ENCODE data around the gene AGAP3.
A peak's percentile ranks its signal among the peaks of the same experiment; 100 is the strongest.

AGAP3 gene

GRCh38 chr7:151074817-151075661 lies 11.2 kb upstream of the AGAP3 start:
- DNase-seq = no peak

- DNase-seq = no peak
Observed at GRCh38 chr7:151075662-151075971, 10.7 kb upstream of the AGAP3 start.

GRCh38 chr7:151075978-151076426 lies 10.3 kb upstream of the AGAP3 start:
- DNase-seq = no peak

DNA sequence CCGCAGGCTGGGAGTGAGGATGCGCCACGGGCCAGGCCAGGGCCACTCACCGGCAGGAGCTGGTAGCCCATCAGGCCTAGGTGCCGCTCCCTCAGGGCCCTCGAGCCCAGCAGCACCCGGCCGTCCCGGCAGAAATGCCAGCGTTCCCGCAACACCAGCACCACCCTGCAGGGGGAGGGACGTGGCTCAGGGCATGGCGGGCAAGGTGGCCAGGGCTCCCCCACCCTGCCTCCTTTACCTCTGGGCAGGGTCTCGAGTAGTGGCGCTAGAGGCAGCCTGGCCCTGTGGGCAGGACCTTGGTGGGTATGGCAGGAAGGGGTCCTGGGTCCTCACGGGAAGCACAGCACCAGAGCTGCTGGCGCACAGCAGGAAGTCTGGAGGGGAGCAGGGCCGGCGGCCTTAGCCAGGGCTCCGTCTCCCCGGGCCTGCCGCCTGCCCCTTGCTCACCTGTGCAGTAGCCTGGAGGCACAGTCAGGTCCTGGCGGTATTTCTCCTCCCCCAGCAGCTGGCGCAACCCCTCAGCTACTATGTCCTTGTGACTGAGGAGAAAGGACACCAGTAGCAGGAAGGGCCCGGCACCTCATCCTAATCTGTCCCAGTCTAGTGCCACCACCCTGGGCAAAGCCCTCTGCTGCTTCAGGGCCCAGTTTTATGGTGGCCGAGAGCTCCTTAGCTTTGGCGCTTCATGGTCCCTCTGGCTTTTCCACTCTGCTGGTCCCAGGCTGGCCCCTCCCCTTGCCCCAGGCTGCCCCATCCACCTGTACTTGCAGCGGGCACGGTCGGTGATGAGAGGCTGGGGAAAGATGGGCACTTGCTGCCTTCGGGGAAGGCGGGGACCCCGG lies 9.2 kb upstream of the AGAP3 start:
- DNase-seq = no peak

- no peak for DNase-seq
Observed at GRCh38 chr7:151077705-151078232, 8.5 kb upstream of the AGAP3 start.

DNA sequence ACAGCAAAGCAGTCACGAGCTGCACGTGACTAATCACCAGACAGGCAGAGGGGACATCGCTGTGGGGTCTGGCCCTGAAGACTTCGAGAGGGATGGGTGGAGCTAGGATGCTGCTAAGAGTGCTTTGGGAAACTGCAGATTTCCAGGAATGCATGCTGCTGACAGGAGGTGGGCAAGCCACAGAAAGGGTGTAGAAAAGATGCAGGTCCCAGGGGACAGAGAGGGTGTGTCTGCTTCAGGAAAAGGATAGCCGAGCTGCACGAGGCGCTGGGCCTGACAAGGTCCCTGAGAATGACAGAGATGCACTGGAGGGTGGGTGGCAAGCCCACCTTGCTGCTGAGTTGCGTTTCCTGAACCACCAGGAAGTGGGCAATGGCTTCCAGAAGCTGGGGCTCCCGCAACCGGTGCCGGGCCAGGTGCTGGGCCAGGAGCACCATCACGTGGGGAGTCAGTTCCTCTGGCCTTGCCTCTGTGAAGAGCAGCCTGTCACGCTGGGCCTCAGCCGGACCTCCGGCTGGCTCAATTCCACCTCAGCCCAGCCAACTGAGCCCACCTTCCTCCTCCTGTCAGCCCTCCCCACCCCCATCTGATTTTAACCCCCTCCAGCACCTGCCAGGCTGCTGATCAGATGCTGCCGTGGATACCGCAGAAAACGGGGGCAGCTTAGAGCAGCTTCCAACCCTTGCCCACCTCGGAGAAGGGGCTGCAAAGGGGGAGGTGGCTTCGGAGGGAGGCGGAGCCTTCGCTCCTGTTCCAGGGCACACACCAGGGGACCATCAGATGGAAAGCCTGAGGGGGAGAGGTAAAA lies 7.8 kb upstream of the AGAP3 start:
- no peak for DNase-seq

DNA sequence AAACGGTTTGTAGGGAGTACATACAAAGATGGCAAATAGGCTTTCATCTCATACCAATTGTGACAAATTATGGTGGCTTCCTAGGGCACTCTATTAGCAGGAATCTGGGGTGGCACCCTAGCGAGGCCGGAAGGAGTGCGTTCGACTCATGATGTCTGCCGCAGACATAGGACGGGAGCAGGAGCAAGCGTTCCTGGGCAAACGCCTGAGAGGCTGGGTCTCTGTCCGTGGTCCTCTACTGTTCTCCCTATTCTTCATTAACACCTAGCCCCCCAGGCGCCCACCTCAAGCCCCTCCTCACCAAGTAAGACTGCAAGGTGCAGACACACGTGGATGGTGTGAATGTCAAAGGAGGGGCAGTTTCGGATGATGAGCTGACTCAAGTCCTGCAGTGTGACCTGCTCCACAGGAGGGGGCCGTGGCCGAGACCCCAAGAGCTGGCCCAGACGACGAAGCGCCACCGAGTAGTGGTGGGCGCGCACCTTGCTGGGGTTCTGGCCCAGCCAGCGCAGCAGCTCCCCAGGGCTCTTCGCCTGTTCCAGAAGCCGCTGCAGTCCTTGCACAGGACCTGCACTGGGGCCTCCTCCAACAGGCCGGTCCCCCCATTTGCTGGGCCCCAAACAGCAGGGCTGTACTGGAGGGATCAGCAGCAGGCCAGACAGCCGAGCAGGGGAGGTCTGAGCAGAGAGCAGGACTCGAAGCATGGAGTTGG lies 6.9 kb upstream of the AGAP3 start:
- DNase-seq = no peak

DNA sequence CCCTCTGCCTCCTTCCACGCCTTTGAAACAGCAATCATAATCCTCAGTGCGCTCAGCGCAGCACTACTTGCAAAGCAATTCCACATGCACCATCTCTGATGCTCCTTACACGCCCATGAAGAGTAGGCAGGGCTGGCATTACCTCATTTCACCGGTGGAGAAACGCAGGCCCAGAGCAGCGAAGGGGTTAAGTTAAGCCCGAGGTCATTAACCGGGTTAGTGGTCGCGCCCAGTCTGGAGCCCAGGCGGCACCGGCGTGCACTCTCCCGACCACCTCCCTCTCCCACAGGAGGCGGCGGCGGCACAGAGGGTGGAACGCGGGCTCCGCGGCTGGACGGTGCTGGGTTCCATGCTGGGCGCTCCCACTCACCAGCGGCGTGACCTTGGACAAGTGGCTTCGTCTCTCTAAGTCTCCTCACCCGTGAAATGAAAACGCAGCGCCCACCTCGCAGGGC lies 6.2 kb upstream of the AGAP3 start:
- no peak for DNase-seq

DNA sequence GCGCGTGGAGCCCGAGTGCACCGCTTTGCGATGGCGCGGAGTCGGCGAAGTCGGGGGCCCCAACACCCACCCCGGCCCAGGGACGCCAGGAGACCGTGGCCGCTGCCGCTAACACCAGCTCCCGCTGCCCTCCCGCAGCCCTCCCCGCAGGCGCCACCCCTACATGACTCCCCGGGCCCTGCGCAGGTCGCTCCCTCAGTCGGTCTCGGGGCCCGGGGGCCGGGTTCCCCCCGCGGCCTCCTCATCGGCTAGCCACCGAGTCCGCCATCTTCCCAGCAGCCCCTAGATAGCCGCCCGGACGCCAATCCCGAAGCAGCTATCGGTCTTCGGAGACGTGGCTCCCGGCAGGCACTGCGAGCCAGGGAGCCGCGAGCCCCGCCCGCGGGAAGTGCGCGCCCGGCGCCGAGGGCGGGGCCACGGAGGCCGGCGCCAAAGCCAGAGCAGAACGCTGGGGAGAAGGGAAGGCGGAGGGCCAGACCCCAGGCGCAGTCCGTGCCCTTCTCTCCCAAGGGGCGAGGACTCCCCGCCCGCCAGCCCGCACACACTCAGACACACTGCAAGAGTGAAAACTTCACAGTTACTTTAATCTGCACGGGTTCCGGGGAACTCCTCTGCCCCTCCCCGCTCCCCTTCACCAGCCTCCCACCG lies 5.6 kb upstream of the AGAP3 start, which contains the start of gene FASTK:
Gene FASTK (minus strand): TSS at position 288 of the 648 bp plus-strand sequence. CDS start 43 bp downstream, at position 245.
- DNase-seq = peak; percentile 13

GRCh38 chr7:151081170-151082101 lies 4.8 kb upstream of the AGAP3 start:
- DNase-seq = no peak

DNA sequence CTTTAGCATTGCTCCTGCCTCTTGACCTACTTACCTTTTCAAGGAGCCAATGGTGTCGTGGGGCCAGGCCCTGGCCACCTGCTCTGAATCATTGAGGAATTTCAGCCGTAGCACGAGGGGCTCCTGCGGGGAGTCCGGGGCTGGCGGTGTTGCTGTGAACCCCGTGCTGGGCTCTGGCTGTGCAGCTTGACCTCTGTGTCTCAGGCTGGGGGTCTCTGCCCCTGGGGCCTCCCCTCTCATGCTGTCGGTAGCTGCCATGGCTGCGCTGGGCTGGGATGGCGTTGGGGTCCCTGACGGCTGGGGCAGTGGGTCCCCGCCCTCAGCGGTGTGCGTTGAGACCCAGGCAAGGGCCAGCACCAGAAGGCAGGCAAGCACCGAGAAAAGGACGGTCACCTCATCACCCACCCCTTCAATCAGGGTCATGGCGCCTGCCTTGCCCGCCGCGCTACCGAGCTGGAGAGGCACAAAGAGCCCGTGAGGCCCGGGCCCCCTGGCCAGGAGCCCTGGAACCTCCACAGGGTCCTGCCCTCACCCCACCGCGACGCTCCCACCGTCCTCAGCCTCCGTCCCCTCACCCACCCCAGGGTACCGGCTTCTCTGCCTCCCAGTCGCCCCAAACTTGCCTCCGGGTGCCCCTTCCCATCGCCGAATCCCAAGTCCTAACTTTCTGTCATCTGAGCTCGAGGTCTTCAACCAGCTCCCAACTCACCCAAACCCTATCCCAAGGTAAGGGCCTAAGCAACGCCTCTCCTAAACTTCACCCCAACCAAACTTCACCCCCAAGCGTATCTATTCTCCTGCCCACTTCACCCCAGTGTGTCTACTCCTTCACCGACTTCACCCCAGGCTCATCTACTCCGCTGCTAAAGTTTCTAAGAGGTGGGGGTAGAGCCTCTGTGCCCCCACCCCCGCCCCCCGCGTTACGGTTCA lies 3.9 kb upstream of the AGAP3 start:
- no peak for DNase-seq

GRCh38 chr7:151083071-151083823 lies 3.0 kb upstream of the AGAP3 start, which contains the start of gene TMUB1:
Gene TMUB1, minus strand, starts transcription at chr7:151083493. Its CDS starts 930 bp downstream, at chr7:151082563.
- DNase-seq = no peak

- DNase-seq = no peak
Observed at GRCh38 chr7:151083824-151084160, 2.5 kb upstream of the AGAP3 start.

DNA sequence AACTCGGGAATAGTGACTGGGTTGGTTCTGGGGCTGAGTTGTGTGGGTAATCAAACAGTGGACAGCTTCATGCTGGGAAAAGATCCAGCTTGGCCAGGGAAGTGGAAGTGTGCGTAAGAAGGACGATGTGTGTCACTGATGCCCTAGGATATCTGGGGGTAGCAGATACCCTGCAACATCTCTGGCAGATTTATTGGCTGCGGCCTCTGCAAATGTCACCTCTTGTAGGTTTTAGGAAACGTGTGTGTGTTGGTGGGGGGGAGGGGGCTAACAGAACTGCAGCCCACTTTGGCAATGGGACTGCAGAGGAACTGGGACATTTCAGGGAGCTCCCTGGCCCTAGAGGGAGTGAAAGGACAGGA lies 965 bp upstream of the AGAP3 start:
- no peak for DNase-seq

DNA sequence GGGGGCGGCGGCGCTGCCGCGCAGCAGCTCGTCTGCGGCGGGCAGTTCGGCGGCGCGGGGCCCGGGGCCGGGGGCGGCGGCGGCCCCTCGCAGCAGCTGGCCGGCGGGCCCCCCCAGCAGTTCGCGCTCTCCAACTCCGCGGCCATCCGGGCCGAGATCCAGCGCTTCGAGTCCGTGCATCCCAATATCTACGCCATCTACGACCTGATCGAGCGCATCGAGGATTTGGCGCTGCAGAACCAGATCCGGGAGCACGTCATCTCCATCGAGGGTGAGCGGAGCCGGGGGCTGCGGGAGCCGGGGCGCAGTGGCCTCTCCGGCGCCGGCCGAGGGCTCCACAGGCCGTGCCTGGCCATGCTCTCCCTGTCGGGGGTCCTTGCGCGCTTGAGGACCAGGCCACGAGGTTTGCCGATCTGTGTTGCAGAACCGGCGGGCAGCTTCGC lies 548 bp downstream of the AGAP3 start:
- no peak for DNase-seq

DNA sequence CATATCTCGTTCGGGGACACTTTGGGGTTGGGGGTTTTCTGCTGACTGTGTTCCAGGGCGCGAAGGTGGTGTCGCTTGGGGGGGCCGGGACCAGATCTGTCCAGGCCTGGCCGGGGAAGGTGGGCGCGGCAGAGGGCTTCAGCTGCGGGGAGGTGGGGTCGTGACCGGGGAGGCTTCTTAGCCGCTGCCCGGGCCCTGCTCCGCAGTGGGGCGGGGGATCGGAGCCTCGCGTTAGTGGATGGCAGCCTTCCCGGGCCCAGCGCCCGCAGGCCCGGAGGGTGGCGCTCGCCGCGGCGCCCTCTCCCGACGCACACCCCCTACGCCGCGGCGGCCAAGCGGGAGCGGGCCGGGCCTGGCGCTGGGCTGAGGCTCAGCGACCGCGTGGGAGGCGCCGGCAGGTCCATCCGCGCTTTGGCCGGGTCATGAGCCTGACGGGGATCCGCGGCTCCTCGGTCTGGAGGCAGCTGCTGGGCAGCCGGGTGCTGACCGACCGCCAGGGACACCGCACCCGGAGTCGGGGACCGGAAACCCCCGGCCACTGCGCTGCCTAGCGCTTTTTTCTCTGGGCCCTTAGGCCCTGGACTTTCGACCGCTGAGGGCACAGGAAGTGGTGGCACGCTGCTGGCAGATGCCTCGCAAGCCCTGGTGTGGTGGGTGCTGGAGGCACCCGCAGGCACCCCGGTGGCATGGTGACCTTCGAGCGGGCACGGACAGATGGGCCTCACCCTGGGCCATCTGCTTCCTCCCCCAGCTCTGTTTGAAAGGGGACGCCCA lies 1.2 kb downstream of the AGAP3 start:
- no peak for DNase-seq

GRCh38 chr7:151088019-151088855 lies 2.0 kb downstream of the AGAP3 start:
- no peak for DNase-seq

Data from SIG-M5 (cell line).